ENCODE measurements around the gene CRTC1. TPM values are rescaled to one million over a fixed set of nuclear protein-coding genes. Genes with fewer than 3 reads are reported as not detected.
A peak's percentile ranks its signal among the peaks of the same experiment; 100 is the strongest.

Gene CRTC1
- total and polyA plus RNA-seq, 9 of the 15 experiments (the other 6 are each of a cell fraction or from before 2014, with no cell fraction given), result 0.25 to 3.8 (median 1.2) TPM; not detected in 2

GRCh38 chr19:18653853-18654252 is 29.6 kb upstream of the CRTC1 start:
- in situ Hi-C loops (cut with MboI), result no loop called here
- Histone ChIP-seq H3K4me3 (no peak overlapping the region), H3K4me2 (ENCODE audit: insufficient read depth, low read length) (no peak overlapping the region), H2AFZ (ENCODE audit: low read depth, low read length) (no peak overlapping the region), H3K27ac (ENCODE audit: extremely low read depth, low read depth, low read length) (no peak overlapping the region), H3K79me2 (ENCODE audit: control insufficient read depth, insufficient read depth, low read length) (no peaks in the 10 kb centered on the region), H3K27me3 (ENCODE audit: control insufficient read depth in 2 of 2, insufficient read depth in 2 of 2, low read length in 2 of 2) (no peaks in the 10 kb centered on the region), H3K9ac (ENCODE audit: insufficient read depth in 1 of 2, low read depth in 2 of 2, low read length in 2 of 2) (no peak overlapping the region), H3K9me1 (ENCODE audit: control insufficient read depth, insufficient read depth, low read length) (peaks cover 6% of the 10 kb centered on the region), H3K36me3 (ENCODE audit: control insufficient read depth, insufficient read depth, low read length) (peaks cover 2% of the 10 kb centered on the region; the same call in 1 of the 3 replicates), H3K9me3 (replicated peaks; ENCODE audit: control insufficient read depth, insufficient read depth, low read depth, low read length) (no peaks in the 10 kb centered on the region), H4K20me1 (replicated peaks; ENCODE audit: control insufficient read depth, insufficient read depth, low read length) (peaks cover 54% of the 10 kb centered on the region), H3K4me1 (replicated peaks in 1 of 2; ENCODE audit: control insufficient read depth in 2 of 2, insufficient read depth in 2 of 2, low read length in 2 of 2) (peaks cover 4 to 45% of the 10 kb centered on the region in 2 experiments; a peak in 4 of 5 replicates)
- DNase-seq (ENCODE audit: extremely low read depth in 1 of 4, low spot score in 3 of 4) (no peak), FAIRE-seq (no peak), ATAC-seq (no peak)
- CTCF ChIA-PET (ENCODE audit: low intra/inter-chr PET ratio), result no interaction called here
- POLR2A ChIA-PET, result no interaction called here
- BruUV-seq (replicated peaks), result no TSS peak
- no peak for TF ChIP-seq PHF20 (IDR thresholded peaks at IDR 0.05; ENCODE audit: partially characterized antibody)
- no peak for TF ChIP-seq NELFE (IDR thresholded peaks at IDR 0.05; ENCODE audit: insufficient read depth, insufficient read length)
- no peak for TF ChIP-seq ZNF609 (CRISPR knock-in tag; IDR thresholded peaks at IDR 0.05; ENCODE audit: borderline replicate concordance)
- peak; percentile 74 for TF ChIP-seq EGR1 (conservative IDR thresholded peaks at IDR 0.05)
- no CpG with 5 or more reads among the region's 1 CpG for WGBS (ENCODE audit: insufficient coverage, low coverage, missing lambda C conversion rate)
- intact Hi-C loops (cut with micrococcal nuclease), result no loop called here

Data from K562 (cell line).